Right forelimb (tissue), 1 donor: ENCODE data around the gene SSH2.

Experiments used
- DNase-seq: peaks from one replicate; pipeline ENCODE4 v3.0.0-alpha.2; 2018

Gene SSH2

GRCh38 chr17:29596811-29597210 lies 333.2 kb downstream of the SSH2 start:
- DNase-seq = no peak

DNA sequence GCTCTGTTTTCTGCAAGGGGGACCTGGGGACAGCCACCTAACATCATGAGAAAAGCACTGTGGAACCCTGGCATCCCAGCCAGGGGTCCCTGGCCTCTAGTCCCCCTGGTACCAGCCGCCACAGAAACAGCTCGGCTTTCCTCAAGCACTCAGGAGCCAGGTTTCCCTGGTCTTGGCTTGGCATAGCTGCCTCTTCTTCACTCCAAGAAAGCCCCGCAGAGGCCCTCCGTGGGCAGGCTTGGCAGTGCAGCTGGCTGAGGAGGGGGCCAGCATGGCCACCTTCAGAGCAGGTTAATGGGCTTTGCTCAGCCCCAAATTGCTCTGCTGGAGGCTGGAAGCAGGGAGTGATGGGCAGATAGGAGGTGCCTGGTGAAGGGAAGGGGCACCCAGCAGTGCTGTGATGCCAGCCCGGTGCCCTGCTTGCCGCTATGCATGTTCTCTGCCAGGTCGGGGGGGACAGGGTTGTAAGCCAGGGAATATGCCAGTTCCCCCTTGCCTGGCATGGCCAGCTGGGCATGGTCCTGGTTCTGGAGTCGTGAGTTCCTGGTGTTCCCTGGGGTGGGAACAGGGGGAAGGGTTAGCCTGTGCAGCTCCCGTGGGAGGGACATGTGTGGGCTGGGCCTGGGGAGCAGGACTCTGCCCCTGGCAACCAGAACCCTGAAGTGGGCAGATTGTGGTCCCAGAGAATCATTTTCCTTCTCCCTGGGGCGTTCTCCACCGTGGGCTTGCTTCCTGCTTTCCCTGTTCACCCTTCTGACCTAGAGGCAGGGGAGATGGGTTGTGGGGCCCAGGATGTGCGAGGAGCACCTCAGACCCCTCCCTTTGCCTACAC lies 333.9 kb downstream of the SSH2 start:
- DNase-seq = no peak

DNA sequence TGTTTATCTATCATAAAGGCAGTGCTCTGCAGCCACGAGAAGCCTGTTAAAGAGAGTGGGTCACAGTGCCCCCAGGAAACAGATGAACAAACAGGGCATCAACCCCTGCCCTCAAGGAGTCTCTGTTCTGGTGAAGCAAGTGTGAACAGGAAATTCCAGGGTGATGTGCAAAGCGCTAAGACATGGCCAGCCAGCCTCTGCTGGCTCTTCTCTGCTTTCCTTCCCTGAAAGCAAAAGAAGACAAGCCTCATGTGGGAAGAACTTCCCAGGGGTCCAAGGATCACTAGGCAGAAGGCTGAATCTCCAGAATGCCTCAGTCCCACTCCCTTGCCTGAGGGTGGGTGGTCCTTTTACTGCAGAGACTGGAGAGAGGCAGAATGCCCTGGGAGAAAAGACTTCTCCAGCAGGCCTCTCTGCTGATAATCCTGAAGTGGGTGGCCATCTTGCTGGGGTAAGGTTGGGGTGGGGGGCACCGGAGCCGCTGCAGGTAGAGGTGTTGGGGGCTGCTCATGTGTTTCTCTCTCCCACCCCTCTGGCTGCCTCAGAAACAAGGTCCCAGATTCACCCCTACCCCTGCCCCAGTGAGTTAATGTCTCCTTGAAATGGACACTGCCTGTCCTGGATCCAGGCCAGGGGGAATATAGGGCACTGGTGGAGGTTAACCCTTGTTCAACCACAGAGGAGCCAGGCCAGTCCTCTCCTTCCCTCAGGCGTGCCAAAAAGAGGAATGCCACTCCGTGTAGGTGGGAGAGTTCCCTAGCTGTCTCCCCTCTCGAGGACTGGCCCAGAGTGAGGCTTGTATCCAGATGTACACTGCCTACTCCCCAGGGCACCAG lies 334.7 kb downstream of the SSH2 start:
- no peak for DNase-seq

DNA sequence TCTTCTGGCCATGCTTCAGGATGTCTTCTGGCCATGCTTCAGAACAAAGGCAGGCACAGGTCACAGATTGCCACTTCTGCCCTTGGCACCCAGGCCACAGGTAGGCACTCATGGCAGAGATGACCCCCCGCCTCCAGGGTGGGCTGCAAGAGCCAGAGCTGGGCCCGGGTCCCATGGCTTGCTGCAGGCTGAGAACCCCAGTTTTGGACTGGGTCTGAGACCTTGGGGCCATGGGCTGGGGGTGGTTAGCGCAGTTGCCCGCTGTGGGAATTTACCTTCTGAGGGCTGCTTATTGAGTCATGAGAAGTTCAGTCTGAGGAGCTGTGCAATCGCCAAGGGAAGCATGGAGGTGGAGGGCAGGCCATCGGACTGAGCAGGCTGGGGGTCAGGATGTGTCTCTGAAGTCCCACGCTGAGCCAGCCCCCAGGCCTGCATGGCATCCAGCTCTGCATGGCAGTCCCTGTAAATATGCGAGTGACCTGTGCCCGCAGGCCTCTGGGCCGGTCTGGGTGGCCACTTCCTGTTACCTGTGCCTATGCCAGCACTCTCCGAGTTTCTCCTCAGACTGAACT lies 335.4 kb downstream of the SSH2 start:
- no peak for DNase-seq

- DNase-seq = no peak
Observed at GRCh38 chr17:29593591-29594518, 336.2 kb downstream of the SSH2 start.

- DNase-seq = no peak
Observed at GRCh38 chr17:29592850-29593551, 337.0 kb downstream of the SSH2 start, which contains the start of gene ANKRD13B. Gene ANKRD13B (plus strand): TSS chr17:29593132. CDS start chr17:29593622, 490 bp downstream.

DNA sequence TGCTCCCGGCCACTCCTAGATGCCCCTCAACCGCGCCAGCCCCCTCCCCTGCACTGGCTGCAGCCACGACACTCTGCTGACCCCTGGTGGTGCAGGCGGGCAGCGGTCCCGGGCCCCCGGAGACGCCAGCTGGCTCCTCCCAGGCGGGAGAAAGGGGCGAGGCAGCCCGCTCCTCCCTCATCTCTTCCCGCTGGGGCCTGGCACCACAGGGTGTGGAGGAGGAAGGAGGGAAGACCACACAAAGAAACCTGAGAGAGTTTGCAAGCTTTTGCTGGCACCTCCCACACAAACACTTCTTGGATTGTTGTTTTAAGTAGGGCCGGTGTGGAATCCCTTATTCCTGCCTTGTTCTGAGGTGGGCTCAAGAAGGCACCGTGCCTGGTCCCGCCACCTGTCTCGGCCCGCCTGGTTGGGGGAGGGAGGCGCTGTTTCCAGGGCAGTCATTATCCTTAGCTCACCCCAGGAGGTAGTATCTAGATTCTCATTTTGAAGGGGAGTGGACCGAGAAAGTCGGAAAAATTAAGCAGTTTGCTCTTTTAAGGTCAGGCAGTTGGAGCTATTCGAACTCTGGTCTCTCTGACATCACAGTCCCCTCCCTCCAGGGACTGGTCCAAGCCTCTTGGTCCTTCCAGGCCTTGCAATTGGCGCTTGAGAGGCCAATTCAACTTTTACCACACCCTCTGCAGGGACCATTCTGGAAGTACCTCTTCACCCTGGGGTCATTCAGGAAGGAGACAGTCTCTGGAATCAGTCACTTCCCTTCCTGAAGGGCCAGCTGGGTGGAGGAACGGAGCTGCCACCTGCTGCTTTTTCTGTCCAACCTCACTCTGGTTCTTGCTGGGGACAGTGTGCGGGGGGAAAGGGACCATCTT lies 338.1 kb downstream of the SSH2 start:
- DNase-seq = peak; percentile 96

DNA sequence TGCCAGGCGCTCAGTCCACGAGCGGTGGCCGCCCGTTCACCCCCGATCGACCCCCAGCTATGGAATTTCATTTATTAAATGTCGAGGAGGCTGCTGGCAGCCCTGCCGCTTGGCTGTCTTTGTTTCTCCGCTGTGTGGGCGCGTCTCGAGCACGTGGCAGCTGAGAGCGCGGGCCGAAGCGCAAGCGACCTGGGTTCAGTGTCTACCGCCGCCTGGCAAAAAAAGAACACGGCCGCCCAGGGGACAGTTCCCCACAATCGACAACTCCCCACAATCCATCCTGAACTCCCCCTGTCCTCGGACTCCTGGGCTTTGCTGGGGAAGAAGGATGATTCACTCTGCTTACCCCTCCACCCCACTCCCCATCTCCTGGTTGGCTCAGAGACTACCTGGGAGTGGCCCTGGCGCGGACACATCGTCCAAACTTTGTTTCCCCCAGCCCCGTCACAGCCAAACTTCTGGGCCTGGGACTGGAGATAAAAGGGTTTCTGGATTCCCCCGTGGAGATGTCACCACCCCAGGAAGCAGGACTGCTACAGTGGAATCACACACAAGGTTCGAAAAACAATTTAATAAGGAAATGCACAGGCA lies 338.8 kb downstream of the SSH2 start:
- peak; percentile 81 for DNase-seq

GRCh38 chr17:29590411-29591145 lies 339.4 kb downstream of the SSH2 start:
- no peak for DNase-seq

- peak; percentile 87 for DNase-seq
Observed at GRCh38 chr17:29589524-29590410, 340.3 kb downstream of the SSH2 start, which contains the start of gene GIT1. Gene GIT1 (minus strand): TSS chr17:29589648. CDS start chr17:29589378, 270 bp downstream.

- DNase-seq = peak; percentile 48
Observed at GRCh38 chr17:29588562-29589411, 341.2 kb downstream of the SSH2 start.

DNA sequence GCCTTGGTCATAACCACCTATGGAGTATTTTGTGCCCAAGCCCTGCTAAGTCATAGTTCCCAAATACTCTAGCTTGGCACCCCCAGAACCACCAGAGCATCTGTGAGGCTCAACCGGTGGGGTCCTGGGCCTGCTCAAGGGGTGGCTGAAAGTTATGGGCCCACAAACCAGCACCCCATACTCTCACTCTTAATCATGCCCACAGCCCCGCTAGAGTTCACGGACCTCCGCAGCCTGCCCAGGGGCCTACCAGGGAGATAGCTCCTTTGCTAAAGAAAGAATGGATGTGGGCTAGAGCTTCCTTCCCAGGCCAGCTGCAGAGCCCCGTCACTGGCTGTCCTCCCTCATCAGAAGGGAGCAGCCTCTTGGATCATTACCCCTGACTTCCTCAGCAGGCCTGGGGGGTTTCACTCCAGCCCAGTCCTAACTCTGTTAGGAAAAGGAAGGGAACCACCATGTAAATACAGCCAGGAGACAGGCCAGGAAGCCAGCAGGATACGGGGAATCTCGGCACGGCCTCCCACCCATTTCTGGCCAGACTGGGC lies 341.9 kb downstream of the SSH2 start:
- DNase-seq = no peak

DNA sequence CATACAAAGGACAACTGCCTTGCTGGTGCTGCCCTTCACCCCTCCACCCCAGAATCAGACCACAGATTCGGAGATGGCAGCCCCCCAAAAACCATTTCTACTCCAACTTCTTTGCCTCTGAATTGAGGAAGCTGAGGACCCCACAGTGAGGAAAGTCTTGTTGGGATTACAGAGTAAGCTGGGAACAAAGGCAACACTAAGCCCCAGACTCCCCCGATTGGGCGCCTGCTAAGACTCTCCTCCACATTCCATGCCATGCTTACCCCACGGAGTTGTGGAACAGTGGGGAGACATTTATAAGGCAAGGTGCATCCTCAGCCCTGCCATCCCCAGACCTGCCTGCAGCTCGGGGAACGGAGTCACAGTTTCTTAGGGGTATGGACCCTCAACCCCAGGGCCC lies 342.4 kb downstream of the SSH2 start:
- DNase-seq = no peak

- no peak for DNase-seq
Observed at GRCh38 chr17:29586676-29587469, 343.2 kb downstream of the SSH2 start.

- DNase-seq = no peak
Observed at GRCh38 chr17:29585080-29585751, 344.8 kb downstream of the SSH2 start.
